GM19328 (cell line): ENCODE results near the gene PHF2.

Experiments used
- ATAC-seq: cut with Tn5 transposase; IDR thresholded peaks from one replicate; pipeline ENCODE4 v1.9.1; 2021; ENCODE audit warnings: mild to moderate bottlenecking, moderate library complexity; ENCODE audit not compliant: unreplicated experiment

The PHF2 gene

GRCh38 chr9:93648836-93649235 is 72.5 kb downstream of the PHF2 start:
- no peak for ATAC-seq

- ATAC-seq: no peak
Measured at GRCh38 chr9:93649610-93650261, 73.4 kb downstream of the PHF2 start.

- no peak for ATAC-seq
Measured at GRCh38 chr9:93650448-93650847, 74.1 kb downstream of the PHF2 start.

- no peak for ATAC-seq
Measured at GRCh38 chr9:93651521-93651950, 75.2 kb downstream of the PHF2 start.

- no peak for ATAC-seq
Measured at GRCh38 chr9:93652604-93653592, 76.5 kb downstream of the PHF2 start.

GRCh38 chr9:93653760-93654159 is 77.4 kb downstream of the PHF2 start:
- ATAC-seq: no peak

- ATAC-seq: no peak
Measured at GRCh38 chr9:93654351-93654961, 78.1 kb downstream of the PHF2 start.

- no peak for ATAC-seq
Measured at GRCh38 chr9:93655621-93656425, 79.4 kb downstream of the PHF2 start.

- ATAC-seq: no peak
Measured at GRCh38 chr9:93656426-93657239, 80.2 kb downstream of the PHF2 start.

GRCh38 chr9:93657331-93658111 is 81.1 kb downstream of the PHF2 start:
- ATAC-seq: no peak

GRCh38 chr9:93658184-93658925 is 82.0 kb downstream of the PHF2 start:
- ATAC-seq: no peak

- ATAC-seq: no peak
Measured at GRCh38 chr9:93659044-93659836, 82.9 kb downstream of the PHF2 start.

- ATAC-seq: no peak
Measured at GRCh38 chr9:93659837-93660177, 83.4 kb downstream of the PHF2 start.

- ATAC-seq: no peak
Measured at GRCh38 chr9:93660352-93661046, 84.1 kb downstream of the PHF2 start.

GRCh38 chr9:93661591-93661990 is 85.2 kb downstream of the PHF2 start:
- no peak for ATAC-seq

- no peak for ATAC-seq
Measured at GRCh38 chr9:93662016-93662638, 85.7 kb downstream of the PHF2 start.
